GM23248 (cell line): Measurements from ENCODE around the gene CITED4. TPM values are rescaled to one million over a fixed set of nuclear protein-coding genes. Genes with fewer than 3 reads are reported as not detected.

Experiments
- DNase-seq: peaks from one replicate; pipeline ENCODE4 v3.0.0-alpha.2; 2015
- H2AFZ ChIP-seq: fragments of 200-600 bp; sonication (generic); 2 replicates; pipeline ENCODE4 v1.6.1; 2016; ENCODE audit warnings: antibody characterized with exemption
- H3F3A ChIP-seq: fragments of 200-600 bp; sonication (generic); 2 replicates; pipeline ENCODE4 v1.6.1; 2016; ENCODE audit warnings: mild to moderate bottlenecking, antibody characterized with exemption, mixed run types; ENCODE audit not compliant: insufficient read depth
- H3K27ac ChIP-seq: fragments of 200-600 bp; sonication (generic); 2 replicates; pipeline ENCODE4 v1.5.1; 2016; ENCODE audit warnings: mild to moderate bottlenecking
- H3K27me3 ChIP-seq: fragments of 200-600 bp; sonication (generic); replicated peaks from 2 replicates; pipeline ENCODE4 v1.6.1; 2016; ENCODE audit warnings: mild to moderate bottlenecking; ENCODE audit not compliant: insufficient read depth
- H3K36me3 ChIP-seq: fragments of 200-600 bp; sonication (generic); 2 replicates; pipeline ENCODE4 v1.6.1; 2016; ENCODE audit warnings: low read depth, mild to moderate bottlenecking
- H3K4me1 ChIP-seq: fragments of 200-600 bp; sonication (generic); 2 replicates; pipeline ENCODE4 v1.6.1; 2016; ENCODE audit warnings: mild to moderate bottlenecking; ENCODE audit not compliant: insufficient read depth
- H3K4me2 ChIP-seq: fragments of 200-600 bp; sonication (generic); one replicate; pipeline ENCODE4 v1.6.1; 2016; ENCODE audit warnings: mild to moderate bottlenecking; ENCODE audit not compliant: unreplicated experiment
- H3K4me3 ChIP-seq: fragments of 200-600 bp; sonication (generic); 2 replicates; pipeline ENCODE4 v1.5.1; 2016; ENCODE audit warnings: mild to moderate bottlenecking
- H3K79me2 ChIP-seq: fragments of 200-600 bp; sonication (generic); 2 replicates; pipeline ENCODE4 v1.6.1; 2016; ENCODE audit warnings: mild to moderate bottlenecking; ENCODE audit not compliant: insufficient read depth
- H3K9ac ChIP-seq: fragments of 200-600 bp; sonication (generic); 2 replicates; pipeline ENCODE4 v1.6.1; 2016; ENCODE audit warnings: mild to moderate bottlenecking
- H3K9me2 ChIP-seq: fragments of 200-600 bp; sonication (generic); 2 replicates; pipeline ENCODE4 v1.6.1; 2016; ENCODE audit warnings: mixed run types, mild to moderate bottlenecking, moderate library complexity; ENCODE audit not compliant: insufficient read depth
- H3K9me3 ChIP-seq: fragments of 200-600 bp; sonication (generic); one replicate; pipeline ENCODE4 v1.6.1; 2017; ENCODE audit warnings: low read depth
- H4K20me1 ChIP-seq: fragments of 200-600 bp; sonication (generic); 2 replicates; pipeline ENCODE4 v1.6.0; 2016; ENCODE audit not compliant: insufficient read depth
- EZH2 ChIP-seq: fragments of 200-600 bp; sonication (generic); IDR thresholded peaks from 2 replicates; pipeline ENCODE4 v1.6.1; 2018; ENCODE audit warnings: antibody characterized with exemption, mild to moderate bottlenecking; ENCODE audit not compliant: insufficient read depth, poor library complexity, severe bottlenecking
- EZH2phosphoT487 ChIP-seq: fragments of 200-600 bp; sonication (generic); IDR thresholded peaks from 2 replicates; pipeline ENCODE4 v1.6.1; 2018; ENCODE audit warnings: antibody characterized with exemption, moderate library complexity, mild to moderate bottlenecking, low read depth; ENCODE audit not compliant: insufficient read depth
- WGBS, 2 experiments: methylation state at CpG; one replicate each; pipeline ENCODE4 v1.1.6; 2015 to 2017; ENCODE audit warnings: low lambda C conversion rate in 2 of 2, low coverage in 1 of 2; ENCODE audit errors: missing lambda C conversion rate in 2 of 2; 5-methylcytosine and 5-hydroxymethylcytosine counted together
- in situ Hi-C: fragments of 300-500 bp; cut with MboI; formaldehyde crosslinking; loops from 2 replicates; pipeline ENCODE4 v1.15.0; 2020
- polyA plus RNA-seq: library from polyadenylated mRNA; unstranded; fragments of >200 nt; fragmentation: Nextera tagmentation; extraction: Ambion mirVana; gene quantifications from 2 replicates; pipeline ENCODE4 v1.2.1, GENCODE V29; 2016
- total RNA-seq: library from RNA; depleted of rRNA; stranded (reverse); fragments of >200 nt; shearing (Covaris generic); gene quantifications from 2 replicates; pipeline ENCODE4 v1.2.3, GENCODE V29; 2014; rRNA removed

Gene CITED4
- total and polyA plus RNA-seq, 2 experiments from 2014 or later: not detected

GRCh38 chr1:40819101-40819500, 43.1 kb downstream of the CITED4 start:
- no peaks in the 10 kb centered on the region for H3K36me3 ChIP-seq
- no peak overlapping the region for H2AFZ ChIP-seq
- no peaks in the 10 kb centered on the region for H3K4me1 ChIP-seq
- TF ChIP-seq EZH2: no peak
- no peak for TF ChIP-seq EZH2phosphoT487
- in situ Hi-C loops: no loop called here
- H3K9ac ChIP-seq: no peak overlapping the region
- H3K4me2 ChIP-seq: no peak overlapping the region
- H3K27ac ChIP-seq: no peak overlapping the region
- H4K20me1 ChIP-seq: no peaks in the 10 kb centered on the region
- peaks cover 16% of the 10 kb centered on the region for H3K27me3 ChIP-seq
- no peaks in the 10 kb centered on the region for H3K79me2 ChIP-seq
- no peaks in the 10 kb centered on the region for H3K9me3 ChIP-seq
- 41 to 64% methylated on average over 14 to 26 of the region's 26 CpGs for WGBS, 2 experiments
- no peaks in the 10 kb centered on the region for H3F3A ChIP-seq
- no peak for DNase-seq
- H3K9me2 ChIP-seq: no peaks in the 10 kb centered on the region
- H3K4me3 ChIP-seq: no peak overlapping the region

GRCh38 chr1:40818264-40818961, 43.8 kb downstream of the CITED4 start:
- TF ChIP-seq EZH2phosphoT487 (no peak), EZH2 (no peak)
- peak overlapping the region; percentile 75 for H2AFZ ChIP-seq
- H3K36me3 ChIP-seq: no peaks in the 10 kb centered on the region
- H3K9ac ChIP-seq: peak overlapping the region; percentile 38; the same call in 1 of the 2 replicates
- no peaks in the 10 kb centered on the region for H3F3A ChIP-seq
- H4K20me1 ChIP-seq: no peaks in the 10 kb centered on the region
- 3% methylated on average over 28 to 58 of the region's 59 CpGs for WGBS, 2 experiments
- in situ Hi-C loops: no loop called here
- H3K4me1 ChIP-seq: no peaks in the 10 kb centered on the region
- no peak overlapping the region for H3K27ac ChIP-seq
- no peaks in the 10 kb centered on the region for H3K9me3 ChIP-seq
- peak; percentile 59 for DNase-seq
- no peaks in the 10 kb centered on the region for H3K9me2 ChIP-seq
- no peaks in the 10 kb centered on the region for H3K79me2 ChIP-seq
- H3K4me2 ChIP-seq: peak overlapping the region; percentile 55
- H3K27me3 ChIP-seq: peaks cover 16% of the 10 kb centered on the region
- H3K4me3 ChIP-seq: peak overlapping the region; percentile 63

GRCh38 chr1:40817791-40818263, 44.3 kb downstream of the CITED4 start:
- no peak for TF ChIP-seq EZH2
- no peak for TF ChIP-seq EZH2phosphoT487
- H3K4me1 ChIP-seq: no peaks in the 10 kb centered on the region
- no peak overlapping the region; the same call in 1 of the 2 replicates for H2AFZ ChIP-seq

GRCh38 chr1:40815420-40815819, 46.7 kb downstream of the CITED4 start:
- Histone ChIP-seq H3K9me2 (no peaks in the 10 kb centered on the region), H3K79me2 (no peaks in the 10 kb centered on the region)
- 62 to 66% methylated on average over 8 to 9 of the region's 9 CpGs for WGBS, 2 experiments

More at GRCh38 chr1:40817791-40818263, 44.3 kb downstream of the CITED4 start:
- WGBS, 2 experiments: 33 to 37% methylated on average over 17 to 19 of the region's 19 CpGs
- no peak for DNase-seq
- peaks cover 16% of the 10 kb centered on the region for H3K27me3 ChIP-seq
- no peaks in the 10 kb centered on the region for H3K36me3 ChIP-seq
- no peak overlapping the region for H3K9ac ChIP-seq
- no peaks in the 10 kb centered on the region for H3K79me2 ChIP-seq
- H3K9me3 ChIP-seq: no peaks in the 10 kb centered on the region
- H3F3A ChIP-seq: no peaks in the 10 kb centered on the region
- in situ Hi-C loops: no loop called here
- H3K27ac ChIP-seq: no peak overlapping the region
- H3K4me3 ChIP-seq: no peak overlapping the region
- no peak overlapping the region for H3K4me2 ChIP-seq
- H3K9me2 ChIP-seq: no peaks in the 10 kb centered on the region
- H4K20me1 ChIP-seq: no peaks in the 10 kb centered on the region

More at GRCh38 chr1:40815420-40815819, 46.7 kb downstream of the CITED4 start:
- Histone ChIP-seq H3K9ac (no peak overlapping the region), H3K9me3 (no peaks in the 10 kb centered on the region), H4K20me1 (no peaks in the 10 kb centered on the region), H3K4me1 (no peaks in the 10 kb centered on the region), H3K36me3 (no peaks in the 10 kb centered on the region), H3K27ac (no peak overlapping the region), H2AFZ (no peak overlapping the region), H3K4me2 (no peak overlapping the region), H3F3A (no peaks in the 10 kb centered on the region), H3K27me3 (peaks cover 26% of the 10 kb centered on the region), H3K4me3 (no peak overlapping the region)
- DNase-seq: no peak
- TF ChIP-seq EZH2phosphoT487: no peak
- no peak for TF ChIP-seq EZH2
- in situ Hi-C loops: no loop called here

Other genes with a start within 250 kb of the CITED4 start
- 0.25 TPM in 1 of 2 replicates, not detected in the other for gene RIMS3, start 196.7 kb downstream of the CITED4 start, total RNA-seq
- gene RIMS3, start 196.7 kb downstream of the CITED4 start, polyA plus RNA-seq: 0.08 and 0.18 TPM in 2 replicates
- 23.7 and 24.5 TPM in 2 replicates for gene NFYC, start 170.7 kb downstream of the CITED4 start, total RNA-seq
- 28.3 and 33.1 TPM in 2 replicates for gene NFYC, start 170.7 kb downstream of the CITED4 start, polyA plus RNA-seq
- not detected in 2 replicates for gene KCNQ4, start 78.6 kb downstream of the CITED4 start, total RNA-seq
- gene KCNQ4, start 78.6 kb downstream of the CITED4 start, polyA plus RNA-seq: not detected in 2 replicates
- gene CTPS1, start 117.3 kb upstream of the CITED4 start, total RNA-seq: 19.8 and 20.9 TPM in 2 replicates
- gene CTPS1, start 117.3 kb upstream of the CITED4 start, polyA plus RNA-seq: 29.0 and 30.3 TPM in 2 replicates
- gene SLFNL1, start 159.4 kb upstream of the CITED4 start, total RNA-seq: 0.11 TPM in 1 of 2 replicates, not detected in the other
- gene SLFNL1, start 159.4 kb upstream of the CITED4 start, polyA plus RNA-seq: 0.21 TPM in 1 of 2 replicates, not detected in the other